ENCODE data around the gene FXYD7. TPM values are rescaled to one million over a fixed set of nuclear protein-coding genes. Genes with fewer than 3 reads are reported as not detected.

FXYD7 gene
- total RNA-seq, 1 experiment from 2014 or later = not detected

- in situ Hi-C loops (cut with HindIII; ENCODE audit: low pct_unique_long_range_greater_than_20kb, low sequenced_read_pairs) = no loop called here
- no peak for DNase-seq (ENCODE audit: low read depth, low spot score)
Observed at GRCh38 chr19:35153701-35154524, 10.9 kb downstream of the FXYD7 start.

- DNase-seq (ENCODE audit: low read depth, low spot score) = peak; percentile 45
- in situ Hi-C loops (cut with HindIII; ENCODE audit: low pct_unique_long_range_greater_than_20kb, low sequenced_read_pairs) = no loop called here
Observed at GRCh38 chr19:35154525-35155406, 11.7 kb downstream of the FXYD7 start, which contains the start of gene FXYD5. Gene FXYD5 (plus strand): TSS chr19:35154735. CDS start chr19:35155551, 816 bp downstream.

- in situ Hi-C loops (cut with HindIII; ENCODE audit: low pct_unique_long_range_greater_than_20kb, low sequenced_read_pairs) = no loop called here
- DNase-seq (ENCODE audit: low read depth, low spot score) = no peak
Observed at GRCh38 chr19:35155441-35155840, 12.4 kb downstream of the FXYD7 start.

GRCh38 chr19:35155981-35156672 lies 13.1 kb downstream of the FXYD7 start:
- in situ Hi-C loops (cut with HindIII; ENCODE audit: low pct_unique_long_range_greater_than_20kb, low sequenced_read_pairs) = no loop called here
- DNase-seq (ENCODE audit: low read depth, low spot score) = no peak

- no peak for DNase-seq (ENCODE audit: low read depth, low spot score)
- in situ Hi-C loops (cut with HindIII; ENCODE audit: low pct_unique_long_range_greater_than_20kb, low sequenced_read_pairs) = no loop called here
Observed at GRCh38 chr19:35156673-35157014, 13.6 kb downstream of the FXYD7 start.

DNA sequence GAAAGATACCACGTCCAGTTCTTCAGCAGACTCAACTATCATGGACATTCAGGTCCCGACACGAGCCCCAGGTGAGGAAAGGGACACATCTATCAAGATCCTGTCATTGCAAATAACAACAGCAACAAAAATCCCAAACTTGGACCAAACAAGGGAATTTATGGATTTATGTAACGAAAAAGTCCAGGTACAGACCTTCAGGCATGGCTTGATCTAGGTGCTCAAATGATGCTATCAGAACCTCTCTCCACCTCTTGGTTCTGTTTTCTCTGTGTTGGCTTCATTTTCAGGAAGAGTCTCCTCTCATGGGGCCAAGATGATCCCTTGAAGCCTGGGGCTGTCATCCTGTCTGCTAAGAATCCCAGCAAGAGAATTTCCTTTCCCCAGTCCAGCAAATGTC lies 14.4 kb downstream of the FXYD7 start:
- in situ Hi-C loops (cut with HindIII; ENCODE audit: low pct_unique_long_range_greater_than_20kb, low sequenced_read_pairs) = no loop called here
- DNase-seq (ENCODE audit: low read depth, low spot score) = no peak

DNA sequence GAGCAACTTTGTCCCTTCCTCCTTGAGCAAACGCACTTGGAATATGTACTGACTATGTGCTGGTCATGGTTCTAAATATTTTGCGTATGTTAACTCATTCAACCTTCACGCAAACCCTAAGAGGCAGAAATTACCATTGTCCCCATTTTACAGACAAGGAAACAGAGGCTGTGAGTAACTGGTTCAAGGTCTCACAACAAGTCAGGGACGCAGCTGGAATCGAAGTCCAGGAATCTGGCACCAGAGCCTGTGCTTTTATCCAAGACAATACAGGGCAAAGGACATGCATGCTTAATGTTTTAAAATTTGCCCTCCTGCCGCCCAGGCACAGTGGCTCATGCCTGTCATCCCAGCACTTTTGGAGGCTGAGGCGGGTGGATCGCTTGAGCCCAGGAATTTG lies 16.6 kb downstream of the FXYD7 start:
- no peak for DNase-seq (ENCODE audit: low read depth, low spot score)
- in situ Hi-C loops (cut with HindIII; ENCODE audit: low pct_unique_long_range_greater_than_20kb, low sequenced_read_pairs) = no loop called here

- DNase-seq (ENCODE audit: low read depth, low spot score) = no peak
- in situ Hi-C loops (cut with HindIII; ENCODE audit: low pct_unique_long_range_greater_than_20kb, low sequenced_read_pairs) = no loop called here
Observed at GRCh38 chr19:35160629-35161433, 17.8 kb downstream of the FXYD7 start.

- no peak for DNase-seq (ENCODE audit: low read depth, low spot score)
- in situ Hi-C loops (cut with HindIII; ENCODE audit: low pct_unique_long_range_greater_than_20kb, low sequenced_read_pairs) = no loop called here
Observed at GRCh38 chr19:35161434-35161743, 18.3 kb downstream of the FXYD7 start.

DNA sequence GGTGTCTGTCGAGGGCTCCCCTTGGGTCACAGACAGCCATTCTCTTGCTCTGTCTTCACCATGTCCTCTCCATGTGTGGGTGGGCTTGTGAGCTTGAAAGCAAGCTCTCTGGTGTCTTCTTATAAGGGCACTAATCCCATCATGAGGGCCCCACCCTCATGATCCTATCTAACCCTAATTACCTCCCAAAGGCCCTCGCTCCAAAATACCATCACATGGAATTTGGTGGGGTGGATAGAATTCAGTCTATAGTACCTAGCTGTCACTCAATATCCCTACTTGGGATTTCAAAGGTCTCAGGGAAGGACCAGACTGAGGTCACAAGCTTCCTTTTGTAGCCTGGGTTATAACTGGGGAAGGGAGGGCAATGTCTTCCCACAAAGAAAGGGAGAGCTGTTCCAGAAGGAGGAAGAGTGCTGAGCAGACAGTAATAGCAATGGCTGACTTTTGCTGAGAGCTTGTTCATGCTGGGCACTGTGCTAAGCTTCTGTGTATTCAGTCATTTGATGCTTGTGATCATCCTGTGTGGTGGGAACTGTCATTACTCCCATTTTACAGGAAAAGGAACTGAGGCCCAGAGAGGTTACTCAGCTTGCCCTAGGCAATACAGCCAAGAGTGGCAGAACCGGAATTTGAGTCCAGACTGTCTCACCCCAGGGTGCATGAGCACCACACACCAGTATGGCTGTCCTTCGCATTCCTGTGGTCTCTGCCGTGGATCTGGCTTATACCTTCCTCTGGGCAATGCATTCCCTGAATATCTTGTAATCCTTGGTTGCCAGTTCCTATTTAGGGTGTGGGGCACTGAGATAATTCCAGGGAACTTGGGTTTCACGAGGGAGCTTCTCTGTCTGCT lies 19.6 kb downstream of the FXYD7 start:
- DNase-seq (ENCODE audit: low read depth, low spot score) = no peak
- in situ Hi-C loops (cut with HindIII; ENCODE audit: low pct_unique_long_range_greater_than_20kb, low sequenced_read_pairs) = no loop called here

DNA sequence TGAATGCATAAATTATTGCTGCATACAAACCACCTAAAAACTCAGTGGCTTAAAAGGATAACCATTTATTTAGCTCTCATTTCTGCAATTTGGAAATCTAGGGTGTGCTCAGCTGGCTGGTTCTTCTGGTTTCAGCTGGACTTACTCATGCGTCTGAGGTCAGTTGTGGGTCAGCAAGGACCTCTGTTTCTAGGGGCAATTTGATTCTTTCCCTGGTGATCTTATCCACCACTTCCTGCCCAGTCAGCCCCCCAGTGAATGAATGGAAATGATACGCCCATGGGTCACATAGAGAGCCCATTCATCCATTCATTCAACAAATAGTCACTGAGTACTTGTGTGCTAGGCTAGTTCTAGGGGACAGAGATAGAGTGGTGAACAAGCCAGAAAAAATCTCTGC lies 21.4 kb downstream of the FXYD7 start:
- DNase-seq (ENCODE audit: low read depth, low spot score) = no peak

DNA sequence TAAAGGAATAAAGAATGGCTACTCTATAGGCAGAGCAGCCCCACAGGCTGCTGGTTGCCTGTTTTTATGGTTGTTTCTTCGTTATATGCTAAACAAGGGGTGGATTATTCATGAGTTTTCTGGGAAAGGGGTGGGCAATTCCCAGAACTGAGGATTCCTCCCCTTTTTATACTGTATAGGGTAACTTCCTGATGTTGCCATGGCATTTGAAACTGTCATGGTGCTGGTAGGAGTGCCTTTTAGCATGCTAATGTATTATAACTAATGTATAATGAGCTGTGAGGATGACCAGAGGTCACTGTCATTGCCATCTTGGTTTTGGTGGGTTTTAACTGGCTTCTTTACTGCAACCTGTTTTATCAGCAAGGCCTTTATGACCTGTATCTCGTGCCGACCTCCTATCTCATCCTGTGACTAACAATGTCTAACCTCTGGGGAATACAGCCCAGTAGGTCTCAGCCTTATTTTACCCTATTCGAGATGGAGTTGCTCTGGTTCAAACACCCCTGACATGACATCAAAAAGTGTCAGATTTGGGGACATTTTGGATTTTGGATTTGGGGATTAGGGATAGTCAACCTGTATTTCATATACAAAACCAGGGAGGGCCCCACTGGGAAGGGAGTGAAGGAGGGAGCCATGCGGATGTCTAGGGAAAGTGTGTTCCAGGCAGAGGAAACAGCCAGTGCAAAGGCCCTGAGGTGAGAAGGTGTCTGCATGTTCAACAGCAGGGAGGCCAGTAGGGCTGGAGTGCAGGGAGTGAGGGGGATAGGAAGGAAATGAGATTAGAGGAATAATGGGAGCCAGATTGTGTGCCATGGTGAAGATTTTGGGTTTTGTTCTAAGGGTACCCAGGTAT lies 22.4 kb downstream of the FXYD7 start:
- no peak for DNase-seq (ENCODE audit: low read depth, low spot score)
- in situ Hi-C loops (cut with HindIII; ENCODE audit: low pct_unique_long_range_greater_than_20kb, low sequenced_read_pairs) = no loop called here

More for the DNA sequence above, 21.4 kb downstream of the FXYD7 start:
- in situ Hi-C loops (cut with HindIII; ENCODE audit: low pct_unique_long_range_greater_than_20kb, low sequenced_read_pairs) = no loop called here

DNA sequence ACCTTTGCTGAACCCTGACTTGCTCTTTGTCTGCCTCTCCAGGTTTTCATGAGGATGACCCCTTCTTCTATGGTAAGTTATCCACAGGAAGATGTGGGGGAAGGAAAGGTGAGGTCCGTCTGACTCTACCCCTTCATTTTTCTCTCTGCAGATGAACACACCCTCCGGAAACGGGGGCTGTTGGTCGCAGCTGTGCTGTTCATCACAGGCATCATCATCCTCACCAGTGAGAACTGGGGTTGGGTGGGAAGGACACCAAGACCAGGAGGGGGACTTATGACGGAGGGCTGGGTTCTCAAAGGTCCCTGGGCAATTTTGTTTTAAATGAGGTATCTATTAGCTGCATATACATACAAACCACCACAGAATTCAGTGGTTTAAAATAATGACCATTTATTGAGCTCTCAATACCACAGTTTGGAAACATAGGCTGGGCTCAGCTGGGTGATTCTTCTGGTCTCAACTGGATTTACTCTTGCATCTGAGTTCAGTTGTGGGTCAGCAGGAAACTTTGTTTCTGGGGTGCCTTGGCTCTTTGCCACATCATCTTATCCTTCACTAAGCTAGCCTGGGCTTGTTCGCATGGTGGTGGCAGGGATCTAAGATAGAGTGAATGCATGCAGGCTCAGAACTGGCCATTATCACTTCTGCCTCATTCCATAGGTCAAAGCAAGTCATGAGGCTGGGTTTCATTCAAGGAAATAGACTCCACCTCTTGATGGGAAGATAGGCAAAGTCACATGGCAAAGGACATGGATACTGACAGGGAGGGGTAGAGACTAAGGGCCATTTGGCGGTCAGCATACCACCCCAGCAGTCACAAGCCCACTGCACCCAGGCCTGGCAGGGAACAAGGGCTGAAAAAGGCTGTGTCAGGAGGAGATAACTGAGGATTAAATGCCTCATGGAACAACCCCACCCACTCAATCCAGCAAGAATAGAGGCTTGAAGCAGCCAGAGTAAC lies 23.3 kb downstream of the FXYD7 start:
- in situ Hi-C loops (cut with HindIII; ENCODE audit: low pct_unique_long_range_greater_than_20kb, low sequenced_read_pairs) = no loop called here
- no peak for DNase-seq (ENCODE audit: low read depth, low spot score)

- in situ Hi-C loops (cut with HindIII; ENCODE audit: low pct_unique_long_range_greater_than_20kb, low sequenced_read_pairs) = no loop called here
- DNase-seq (ENCODE audit: low read depth, low spot score) = no peak
Observed at GRCh38 chr19:35167251-35168119, 24.4 kb downstream of the FXYD7 start.

Measured in SK-MEL-5 (cell line).